ENCODE results near the gene INSM2. TPM values are rescaled to one million over a fixed set of nuclear protein-coding genes. Genes with fewer than 3 reads are reported as not detected.

The INSM2 gene
- polyA plus RNA-seq, 3 donors, result not detected

Other genes starting within 250 kb of the INSM2 start
- 100 to 1,000 TPM in 2 of 3 donors, 10 to 100 TPM in 1; 92.3 to 191 (median 173) TPM for gene PSMA6, start 241.8 kb upstream of the INSM2 start, polyA plus RNA-seq
- gene NFKBIA, start 129.4 kb upstream of the INSM2 start, polyA plus RNA-seq, result 100 to 1,000 TPM in 2 of 3 donors, 10 to 100 TPM in 1; 71.7 to 422 (median 244) TPM